K562 (cell line): ENCODE measurements around the gene DEF6. TPM values are rescaled to one million over a fixed set of nuclear protein-coding genes. Genes with fewer than 3 reads are reported as not detected.

Source experiments
- ATAC-seq: fragments of 200-7000 bp; cut with Tn5 transposase; 3 replicates; pipeline ENCODE4 v1.9.1; 2020; ENCODE audit warnings: moderate library complexity
- BruUV-seq: library from RNA; stranded (reverse); fragments of 400-500 nt; replicated peaks from 2 replicates; lab custom pipeline; 2021; lab: Mats Ljungman, UMichigan
- CTCF ChIA-PET: fragments of 300-600 bp; formaldehyde crosslinking; extraction: SDS; loops from one replicate; lab custom pipeline; 2021; ENCODE audit warnings: low intra/inter-chr PET ratio; lab: Yijun Ruan, JAX
- POLR2A ChIA-PET: fragments of 300-600, 350-650 bp; sonication (Branson Sonifier 250); formaldehyde crosslinking; extraction: SDS; loops from one replicate; lab custom pipeline; 2021; ENCODE audit warnings: antibody characterized with exemption, inconsistent platforms; lab: Yijun Ruan, JAX
- DNase-seq, 4 experiments: peaks; one replicate each; pipeline versions ENCODE4 v3.0.0 to v3.0.0-alpha.2; 2011 to 2018; ENCODE audit warnings: low spot score in 3 of 4, mixed read lengths in 3 of 4; ENCODE audit errors: extremely low read depth in 1 of 4
- FAIRE-seq: peaks from 2 replicates; lab custom pipeline; 2011; peaks lifted over from hg19 to GRCh38; lab: Jason Lieb, UNC
- H2AFZ ChIP-seq: 2 replicates; pipeline ENCODE4 v1.6.0; 2011; ENCODE audit warnings: low read depth, low read length, control low read depth, inconsistent platforms
- H3K27ac ChIP-seq: fragments of 200-600 bp; 3 replicates; pipeline ENCODE4 v1.8.0; 2011; ENCODE audit warnings: low read depth, mild to moderate bottlenecking, control low read depth, inconsistent platforms, low read length, moderate library complexity, mixed read lengths; ENCODE audit errors: extremely low read depth
- H3K27me3 ChIP-seq, 2 experiments: fragments of 300-600 bp in 1 of 2; 2 replicates in 1 of 2; 3 replicates in 1 of 2; pipeline versions ENCODE4 v1.6.0 to v1.8.0; 2011; ENCODE audit warnings: inconsistent platforms in 2 of 2, low read length in 2 of 2, mild to moderate bottlenecking in 1 of 2, mixed read lengths in 1 of 2, moderate library complexity in 1 of 2; ENCODE audit not compliant: control insufficient read depth in 2 of 2, insufficient read depth in 2 of 2
- H3K36me3 ChIP-seq: fragments of 300-600 bp; 3 replicates; pipeline ENCODE4 v1.8.0; 2011; ENCODE audit warnings: mild to moderate bottlenecking, low read length, inconsistent platforms; ENCODE audit not compliant: control insufficient read depth, insufficient read depth
- H3K4me1 ChIP-seq, 2 experiments: fragments of 200-600 bp in 1 of 2; replicated peaks in 1 of 2; 2 replicates in 1 of 2; 3 replicates in 1 of 2; pipeline versions ENCODE4 v1.5.1 to v1.8.0; 2011; ENCODE audit warnings: inconsistent platforms in 2 of 2, low read length in 2 of 2, mild to moderate bottlenecking in 1 of 2, mixed read lengths in 1 of 2, moderate library complexity in 1 of 2; ENCODE audit not compliant: control insufficient read depth in 2 of 2, insufficient read depth in 2 of 2
- H3K4me2 ChIP-seq: 2 replicates; pipeline ENCODE4 v1.6.1; 2011; ENCODE audit warnings: low read length, control low read depth, inconsistent platforms, mixed read lengths; ENCODE audit not compliant: insufficient read depth
- H3K4me3 ChIP-seq: fragments of 200-600 bp; sonication (generic), shearing (Covaris generic); 2 replicates; pipeline ENCODE4 v1.5.1; 2016; ENCODE audit warnings: control low read depth, inconsistent platforms
- H3K79me2 ChIP-seq: fragments of 200-600 bp; 3 replicates; pipeline ENCODE4 v1.8.0; 2011; ENCODE audit warnings: low read length, inconsistent platforms; ENCODE audit not compliant: control insufficient read depth, insufficient read depth
- H3K9ac ChIP-seq, 2 experiments: 2 replicates each; pipeline versions ENCODE4 v1.6.0 to v1.6.1; 2011; ENCODE audit warnings: low read depth in 2 of 2, low read length in 2 of 2, control low read depth in 1 of 2, inconsistent platforms in 1 of 2, mild to moderate bottlenecking in 1 of 2, mixed read lengths in 1 of 2; ENCODE audit not compliant: insufficient read depth in 1 of 2
- H3K9me1 ChIP-seq: one replicate; pipeline ENCODE4 v1.6.0; 2011; ENCODE audit warnings: inconsistent platforms, mild to moderate bottlenecking, low read length, moderate library complexity; ENCODE audit not compliant: control insufficient read depth, insufficient read depth
- H3K9me3 ChIP-seq: replicated peaks from 2 replicates; pipeline ENCODE4 v1.5.1; 2011; ENCODE audit warnings: low read depth, low read length, inconsistent platforms; ENCODE audit not compliant: control insufficient read depth, insufficient read depth
- H4K20me1 ChIP-seq: replicated peaks from 2 replicates; pipeline ENCODE4 v1.6.1; 2011; ENCODE audit warnings: low read length, inconsistent platforms, mixed read lengths; ENCODE audit not compliant: control insufficient read depth, insufficient read depth
- ATF7 ChIP-seq: fragments of 450-650 bp; IDR thresholded peaks from 2 replicates; pipeline ENCODE4 v1.7.1; 2014; ENCODE audit warnings: mild to moderate bottlenecking, moderate library complexity
- CREM ChIP-seq: IDR thresholded peaks from 2 replicates; pipeline ENCODE4 v1.6.1; 2014; ENCODE audit warnings: antibody characterized with exemption, low read depth
- CTBP1 ChIP-seq: fragments of 450-650 bp; IDR thresholded peaks from 2 replicates; pipeline ENCODE4 v1.6.1; 2016; ENCODE audit warnings: borderline replicate concordance
- ETV1 ChIP-seq: fragments of 450-650 bp; conservative IDR thresholded peaks from 2 replicates; pipeline ENCODE4 v1.6.1; 2016; ENCODE audit warnings: missing genetic modification characterization, control low read depth, low read depth, missing compliant biosample characterization
- GTF2B ChIP-seq: IDR thresholded peaks from 2 replicates; pipeline ENCODE4 v1.6.1; 2011; ENCODE audit not compliant: insufficient read length; ENCODE audit errors: extremely low read depth
- HDAC1 ChIP-seq, 2 experiments: fragments of 450-650 bp; IDR thresholded peaks; 2 replicates each; pipeline ENCODE4 v1.6.1; 2016 to 2017; ENCODE audit warnings: inconsistent platforms in 1 of 2, mild to moderate bottlenecking in 1 of 2, moderate library complexity in 1 of 2
- NFXL1 ChIP-seq: fragments of 450-650 bp; formaldehyde crosslinking; IDR thresholded peaks from 2 replicates; pipeline ENCODE4 v1.4.0; 2021; ENCODE audit warnings: mild to moderate bottlenecking
- POLR2A ChIP-seq: fragments of 450-650 bp; conservative IDR thresholded peaks from 2 replicates; pipeline ENCODE4 v1.6.1; 2016
- PRMT5 ChIP-seq: sonication (generic); formaldehyde crosslinking; IDR thresholded peaks from 2 replicates; pipeline ENCODE4 v1.5.0; 2020; ENCODE audit warnings: missing genetic modification reagents
- RB1 ChIP-seq: fragments of 450-650 bp; IDR thresholded peaks from 2 replicates; pipeline ENCODE4 v1.6.1; 2017; ENCODE audit warnings: low read depth, mild to moderate bottlenecking
- TFAP4 ChIP-seq: sonication (generic); formaldehyde crosslinking; IDR thresholded peaks from 2 replicates; pipeline ENCODE4 v1.8.0; 2022; ENCODE audit warnings: missing genetic modification reagents, mild to moderate bottlenecking, moderate library complexity, borderline replicate concordance
- WHSC1 ChIP-seq: IDR thresholded peaks from one replicate; pipeline ENCODE4 v1.6.1; 2012; ENCODE audit warnings: low read length, control low read depth, inconsistent platforms
- YBX1 ChIP-seq: fragments of 450-650 bp; IDR thresholded peaks from 2 replicates; pipeline ENCODE4 v1.7.1; 2016; ENCODE audit warnings: mild to moderate bottlenecking
- YY1 ChIP-seq, 3 experiments: IDR thresholded peaks; 2 replicates each; pipeline ENCODE4 v1.6.1; 2011; ENCODE audit warnings: low read length in 2 of 3, mild to moderate bottlenecking in 2 of 3, moderate library complexity in 2 of 3, borderline replicate concordance in 1 of 3, control low read depth in 1 of 3, low read depth in 1 of 3; ENCODE audit not compliant: insufficient read depth in 3 of 3, insufficient replicate concordance in 2 of 3, control insufficient read depth in 1 of 3, insufficient read length in 1 of 3; ENCODE audit errors: extremely low read depth in 1 of 3
- ZBTB7A ChIP-seq: IDR thresholded peaks from 2 replicates; pipeline ENCODE4 v1.6.1; 2011; ENCODE audit warnings: low read depth, mild to moderate bottlenecking, low read length, moderate library complexity, borderline replicate concordance; ENCODE audit not compliant: control insufficient read depth
- ZHX1 ChIP-seq: fragments of 150-350 bp; conservative IDR thresholded peaks from 2 replicates; pipeline ENCODE4 v1.6.1; 2014; ENCODE audit warnings: low read length
- ZNF12 ChIP-seq: sonication (generic); formaldehyde crosslinking; IDR thresholded peaks from 2 replicates; pipeline ENCODE4 v1.4.0; 2020; ENCODE audit warnings: mild to moderate bottlenecking, missing genetic modification reagents
- WGBS: fragments of 100-300 bp; shearing (Covaris generic); methylation state at CpG from one replicate; pipeline ENCODE4 v1.1.6; 2016; ENCODE audit warnings: low coverage, mixed read lengths; ENCODE audit not compliant: insufficient coverage; ENCODE audit errors: missing lambda C conversion rate; 5-methylcytosine and 5-hydroxymethylcytosine counted together
- in situ Hi-C: fragments of 300-500 bp; cut with MboI; formaldehyde crosslinking; loops from 4 replicates; pipeline ENCODE4 v1.15.0; 2018; ENCODE audit warnings: inconsistent platforms, mixed read lengths
- intact Hi-C: fragments of 100-400 bp; cut with micrococcal nuclease; formaldehyde crosslinking; loops from 2 replicates; pipeline ENCODE4 v1.14.2; 2022
- polyA plus RNA-seq, 8 experiments: library from polyadenylated mRNA; depleted of rRNA in 4 of 8; stranded (reverse) in 5 of 8; unstranded in 3 of 8; fragments of >200 nt; fragmentation: Nextera tagmentation in 2 of 8; fragmentation: Illumina TruSeq in 1 of 8; extraction: Ambion mirVana in 2 of 8; extraction: Trizol in 1 of 8; gene quantifications; 2 replicates each; pipeline versions ENCODE4 v1.2.1 to v1.2.3, GENCODE V29; 2011 to 2014; ENCODE audit warnings: inconsistent platforms in 1 of 8, missing spikeins in 1 of 8
- total RNA-seq, 7 experiments: library from RNA; depleted of rRNA in 6 of 7; stranded (reverse); fragments of >200 nt in 6 of 7; fragmentation: Illumina TruSeq in 2 of 7; extraction: Trizol in 2 of 7; gene quantifications; 2 replicates each; pipeline versions ENCODE4 v1.2.1 to v1.2.3, GENCODE V29; 2011 to 2021; ENCODE audit warnings: low replicate concordance in 1 of 7

The DEF6 gene
- total and polyA plus RNA-seq, 9 of the 15 experiments (the other 6 are each of a cell fraction or from before 2014, with no cell fraction given) = 1.3 to 44.6 (median 22.7) TPM

GRCh38 chr6:35300848-35301247 is 3.2 kb downstream of the DEF6 start (continued):
- TF ChIP-seq ZHX1 (no peak), ZNF12 (CRISPR knock-in tag) (no peak), RB1 (no peak), WHSC1 (no peak)

- Histone ChIP-seq H3K79me2 (peaks cover 21% of the 10 kb centered on the region), H3K9ac (peak overlapping the region; percentile 31 to 81; a peak in 2 of 4 replicates), H2AFZ (peak overlapping the region; percentile 79), H3K27me3 (no peaks in the 10 kb centered on the region), H3K36me3 (peaks cover 6% of the 10 kb centered on the region; the same call in 1 of the 3 replicates), H4K20me1 (no peaks in the 10 kb centered on the region), H3K4me2 (peak overlapping the region; percentile 68), H3K4me1 (peaks cover 38 to 41% of the 10 kb centered on the region in 2 experiments), H3K9me3 (no peaks in the 10 kb centered on the region), H3K4me3 (no peak overlapping the region), H3K27ac (peak overlapping the region; percentile 57; the same call in 1 of the 3 replicates), H3K9me1 (no peaks in the 10 kb centered on the region)
- no TSS peak for BruUV-seq
- CTCF ChIA-PET = no interaction called here
- DNase-seq = peak; percentile 74 to 85 (median 80)
- ATAC-seq = peak; percentile 86
- POLR2A ChIA-PET = interaction anchor here (0.6 to 1.3 kb wide), 6 partner anchors 17 to 987 kb away, joined by 3 to 5 read pairs (median 4); partner anchors contain the start of gene PPARD
- FAIRE-seq = peak; percentile 58
- intact Hi-C loops = no loop called here
- WGBS = 21% methylated on average over 6 of the region's 6 CpGs
- in situ Hi-C loops = loop anchor here (10.0 kb wide), 1 partner anchor 152 kb away; the partner anchor contains the start of gene FANCE
- TF ChIP-seq YY1 (IDR thresholded peaks at IDR 0.05; ENCODE audit: borderline replicate concordance in 1 of 3, control insufficient read depth in 1 of 3, extremely low read depth in 1 of 3, insufficient read depth in 3 of 3, insufficient read length in 1 of 3, insufficient replicate concordance in 2 of 3, low read depth in 1 of 3, low read length in 2 of 3) (peak in 1 of 3 experiments; percentile 14), POLR2A (0 out of 2 replicates have a peak, but pooled peaks have one; percentile 22), PRMT5 (CRISPR knock-in tag) (no peak), CREM (peak; percentile 36; the same call in 1 of the 2 replicates), GTF2B (no peak), ZBTB7A (peak; percentile 59; the same call in 1 of the 2 replicates), CTBP1 (peak; percentile 48; the same call in 1 of the 2 replicates), HDAC1 (IDR thresholded peaks at IDR 0.05) (peak in 1 of 2 experiments; percentile 31; a peak in 1 of 4 replicates), NFXL1 (no peak), ATF7 (no peak), ETV1 (tag) (peak; percentile 35; the same call in 1 of the 2 replicates), YBX1 (no peak), TFAP4 (CRISPR knock-in tag) (peak; percentile 13; the same call in 1 of the 2 replicates)
These were observed 5.1 kb downstream of the DEF6 start for GRCh38 chr6:35302604-35303241.
